ENCODE results near the gene HIVEP1.

The HIVEP1 gene

DNA sequence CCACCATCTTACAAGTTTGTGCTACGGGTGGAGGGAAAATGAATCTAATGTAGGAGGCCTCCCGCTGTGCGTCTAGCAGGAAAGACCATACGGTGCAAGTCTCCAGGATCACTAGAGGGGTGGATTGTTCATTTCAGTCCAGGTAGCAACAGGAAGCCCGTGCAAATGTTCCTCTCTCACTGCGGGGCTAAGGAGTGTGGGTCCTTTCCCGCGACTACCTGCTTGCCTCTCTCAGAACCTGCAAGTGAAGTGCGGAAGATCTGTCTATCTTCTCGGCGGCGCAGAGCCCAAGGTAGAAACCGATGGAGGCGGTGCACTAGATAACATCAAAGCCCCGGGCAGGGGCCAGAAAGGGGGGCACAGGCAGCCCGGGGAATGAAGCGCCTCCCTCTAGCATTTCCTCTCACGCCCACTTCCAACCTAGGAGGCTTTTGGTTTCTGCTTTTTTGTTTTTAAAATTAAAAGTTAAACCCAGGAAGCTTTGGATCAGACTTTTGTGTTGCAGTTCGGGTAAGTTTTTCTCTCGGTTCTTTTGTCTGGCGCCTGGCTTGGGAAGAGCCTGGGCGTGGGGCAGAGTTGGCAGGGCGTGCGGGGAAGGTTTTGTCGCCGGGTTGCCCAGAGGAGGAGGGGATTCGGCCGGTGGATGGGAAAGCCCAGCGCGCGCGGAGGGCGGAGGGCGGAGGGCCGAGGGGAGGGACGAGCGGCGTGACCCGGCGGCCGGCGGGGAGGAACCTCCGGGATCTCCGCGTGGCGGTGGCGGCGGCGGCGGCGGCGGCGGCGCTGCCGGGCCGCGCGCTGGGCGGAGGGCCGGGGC is 3.5 kb upstream of the HIVEP1 start:
- TF ChIP-seq, protein P1, sequence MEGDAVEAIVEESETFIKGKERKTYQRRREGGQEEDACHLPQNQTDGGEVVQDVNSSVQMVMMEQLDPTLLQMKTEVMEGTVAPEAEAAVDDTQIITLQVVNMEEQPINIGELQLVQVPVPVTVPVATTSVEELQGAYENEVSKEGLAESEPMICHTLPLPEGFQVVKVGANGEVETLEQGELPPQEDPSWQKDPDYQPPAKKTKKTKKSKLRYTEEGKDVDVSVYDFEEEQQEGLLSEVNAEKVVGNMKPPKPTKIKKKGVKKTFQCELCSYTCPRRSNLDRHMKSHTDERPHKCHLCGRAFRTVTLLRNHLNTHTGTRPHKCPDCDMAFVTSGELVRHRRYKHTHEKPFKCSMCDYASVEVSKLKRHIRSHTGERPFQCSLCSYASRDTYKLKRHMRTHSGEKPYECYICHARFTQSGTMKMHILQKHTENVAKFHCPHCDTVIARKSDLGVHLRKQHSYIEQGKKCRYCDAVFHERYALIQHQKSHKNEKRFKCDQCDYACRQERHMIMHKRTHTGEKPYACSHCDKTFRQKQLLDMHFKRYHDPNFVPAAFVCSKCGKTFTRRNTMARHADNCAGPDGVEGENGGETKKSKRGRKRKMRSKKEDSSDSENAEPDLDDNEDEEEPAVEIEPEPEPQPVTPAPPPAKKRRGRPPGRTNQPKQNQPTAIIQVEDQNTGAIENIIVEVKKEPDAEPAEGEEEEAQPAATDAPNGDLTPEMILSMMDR (IDR thresholded peaks at IDR 0.05; ENCODE audit: extremely low read depth, insufficient read depth, missing control alignments), result no peak
- DNase-seq (ENCODE audit: low spot score), result peak; percentile 84
- in situ Hi-C loops (cut with MboI; ENCODE audit: low pct_unique_long_range_greater_than_20kb, low sequenced_read_pairs, unreplicated experiment), result no loop called here

DNA sequence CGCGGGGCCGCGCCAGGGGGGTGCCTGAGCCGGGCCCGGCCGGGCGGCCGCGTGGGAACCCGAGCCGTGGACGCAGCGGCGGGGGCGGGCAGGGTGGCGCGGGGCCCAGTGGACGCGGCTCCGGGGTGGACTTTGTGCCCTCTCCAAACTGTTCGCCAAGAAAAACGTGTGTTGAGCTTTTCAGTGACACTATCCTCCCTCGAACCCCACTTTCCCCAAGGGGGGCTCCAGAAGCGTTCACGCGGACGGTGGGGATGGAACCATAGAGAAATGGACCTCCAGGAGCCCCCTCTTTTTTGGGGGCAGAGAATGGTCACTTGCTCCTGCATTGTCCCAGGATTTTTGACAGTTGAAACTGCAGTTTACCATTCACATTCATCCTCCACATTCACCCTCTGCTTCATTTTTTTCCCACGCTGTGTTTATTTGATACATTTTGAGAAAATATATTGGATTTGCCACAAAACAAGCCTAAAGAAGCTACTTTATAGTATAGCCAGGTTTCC is 2.9 kb upstream of the HIVEP1 start:
- in situ Hi-C loops (cut with MboI; ENCODE audit: low pct_unique_long_range_greater_than_20kb, low sequenced_read_pairs, unreplicated experiment), result no loop called here
- TF ChIP-seq, protein P1 (IDR thresholded peaks at IDR 0.05; ENCODE audit: extremely low read depth, insufficient read depth, missing control alignments), result no peak
- no peak for DNase-seq (ENCODE audit: low spot score)

DNA sequence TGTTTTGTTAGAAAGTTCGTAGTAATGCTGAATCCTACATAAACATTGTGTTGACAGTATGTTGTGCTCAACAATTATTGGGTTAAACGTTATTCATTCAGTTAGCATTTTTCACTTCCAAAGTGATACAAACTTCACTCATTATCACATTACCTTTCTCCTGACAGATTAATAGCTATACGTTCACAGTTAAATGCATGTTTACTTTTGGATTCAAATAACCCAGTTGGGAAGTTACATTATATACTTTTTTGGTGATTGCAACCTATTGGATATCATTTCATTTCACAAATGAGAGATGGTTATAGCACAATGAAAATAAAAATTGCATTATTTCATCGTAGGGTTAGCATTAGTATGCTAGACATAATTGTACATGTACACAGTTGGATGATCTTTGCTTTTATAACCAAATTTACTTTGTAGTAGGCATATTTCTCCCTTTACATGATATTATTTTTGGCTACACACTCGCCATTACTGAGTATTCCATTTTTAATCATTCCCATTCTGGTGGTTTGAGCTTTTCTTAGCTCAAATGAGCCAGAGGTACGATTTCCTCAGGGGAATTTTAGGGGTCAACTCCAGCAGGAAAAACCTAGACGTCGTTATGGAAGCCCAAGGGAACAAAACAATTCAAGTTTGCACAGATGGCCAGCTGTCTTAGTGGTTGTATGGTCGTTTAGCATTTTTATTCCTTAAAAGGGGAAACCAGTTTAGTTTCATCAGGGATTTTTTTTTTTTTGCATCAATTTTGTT is 2.1 kb upstream of the HIVEP1 start:
- TF ChIP-seq, protein P1 (IDR thresholded peaks at IDR 0.05; ENCODE audit: extremely low read depth, insufficient read depth, missing control alignments), result no peak
- DNase-seq (ENCODE audit: low spot score), result peak; percentile 23
- in situ Hi-C loops (cut with MboI; ENCODE audit: low pct_unique_long_range_greater_than_20kb, low sequenced_read_pairs, unreplicated experiment), result no loop called here

DNA sequence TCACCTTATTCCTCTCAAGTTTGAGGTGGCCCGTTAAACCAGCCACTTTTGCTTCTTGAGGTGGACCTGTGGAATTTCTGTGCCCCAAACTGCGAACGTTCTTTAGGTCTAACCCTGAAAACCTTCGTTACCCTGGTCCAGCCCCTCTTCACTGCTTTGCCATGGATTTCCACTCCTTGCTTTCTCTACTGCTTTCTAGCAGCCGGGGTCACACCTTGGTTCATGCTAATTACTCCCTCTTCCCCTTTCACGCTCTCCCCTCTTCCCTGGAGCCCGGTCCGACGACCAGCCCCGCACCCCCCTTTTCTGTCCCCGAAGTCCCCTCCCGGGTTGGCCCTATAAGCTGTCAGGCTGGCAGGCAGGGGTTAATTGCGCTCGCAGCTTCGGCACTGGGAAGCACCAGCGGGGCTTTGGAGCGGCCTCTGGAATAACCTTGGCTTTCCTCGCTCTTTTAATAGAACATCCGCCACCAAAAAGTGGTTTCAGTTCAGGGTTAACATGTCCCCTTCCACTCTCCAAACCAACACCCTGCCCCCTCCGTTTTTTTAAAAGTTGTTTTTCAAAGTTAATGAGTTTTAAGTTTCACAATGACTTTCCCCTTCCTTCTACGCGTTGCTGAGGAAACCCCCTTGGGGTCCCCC is 1.4 kb upstream of the HIVEP1 start:
- in situ Hi-C loops (cut with MboI; ENCODE audit: low pct_unique_long_range_greater_than_20kb, low sequenced_read_pairs, unreplicated experiment), result no loop called here
- TF ChIP-seq, protein P1 (IDR thresholded peaks at IDR 0.05; ENCODE audit: extremely low read depth, insufficient read depth, missing control alignments), result no peak
- peak; percentile 54 for DNase-seq (ENCODE audit: low spot score)

DNA sequence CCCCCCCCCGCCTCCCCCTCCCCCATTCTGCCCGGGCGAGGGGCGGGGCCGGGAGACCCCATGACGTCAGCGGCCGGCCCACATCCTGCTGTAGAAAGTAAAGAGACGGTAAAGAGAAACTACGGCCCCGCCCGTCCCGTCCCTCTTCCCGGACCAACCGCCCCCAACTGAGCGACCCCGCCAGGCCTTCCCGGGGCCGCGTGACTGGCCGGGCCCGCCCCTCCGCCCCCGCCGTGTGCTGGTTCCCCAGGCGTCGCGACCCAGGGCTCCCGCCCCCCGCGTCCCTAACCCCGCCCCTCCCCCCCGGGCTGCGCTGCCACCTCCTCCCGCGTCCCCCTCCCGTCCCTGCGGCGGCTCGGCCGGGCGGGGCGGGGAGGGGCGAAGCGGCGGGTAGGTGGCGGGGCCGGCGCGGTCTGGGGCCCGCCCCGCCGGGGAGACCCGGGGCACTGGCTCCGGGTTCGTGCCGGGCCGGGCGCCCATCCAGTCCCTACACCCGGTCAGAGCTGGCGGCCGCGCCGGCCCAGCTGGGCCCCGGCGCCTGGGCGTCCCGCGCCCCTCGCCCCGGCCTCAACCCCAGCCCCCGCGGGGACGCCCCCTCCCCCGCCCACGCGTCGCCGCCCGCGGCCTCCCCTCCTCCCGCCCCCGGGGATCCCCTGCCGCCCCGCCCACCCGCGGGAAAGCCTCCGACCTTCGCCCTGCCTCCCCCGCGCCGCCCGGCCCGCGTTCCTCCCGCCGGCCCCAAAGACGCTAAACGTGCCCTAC is 655 bp upstream of the HIVEP1 start:
- peak; percentile 97 for DNase-seq (ENCODE audit: low spot score)
- in situ Hi-C loops (cut with MboI; ENCODE audit: low pct_unique_long_range_greater_than_20kb, low sequenced_read_pairs, unreplicated experiment), result no loop called here
- TF ChIP-seq, protein P1 (IDR thresholded peaks at IDR 0.05; ENCODE audit: extremely low read depth, insufficient read depth, missing control alignments), result no peak

Measured in GM13977 (cell line).